ENCODE results near the gene CHPT1.

Gene CHPT1

GRCh38 chr12:101696251-101697196, 916 bp upstream of the CHPT1 start:
- DNase-seq (ENCODE audit: low read depth) = peak; percentile 36
- peak overlapping the region; percentile 81 for H3K4me3 ChIP-seq (ENCODE audit: low read length)
- TF ChIP-seq, protein P1, sequence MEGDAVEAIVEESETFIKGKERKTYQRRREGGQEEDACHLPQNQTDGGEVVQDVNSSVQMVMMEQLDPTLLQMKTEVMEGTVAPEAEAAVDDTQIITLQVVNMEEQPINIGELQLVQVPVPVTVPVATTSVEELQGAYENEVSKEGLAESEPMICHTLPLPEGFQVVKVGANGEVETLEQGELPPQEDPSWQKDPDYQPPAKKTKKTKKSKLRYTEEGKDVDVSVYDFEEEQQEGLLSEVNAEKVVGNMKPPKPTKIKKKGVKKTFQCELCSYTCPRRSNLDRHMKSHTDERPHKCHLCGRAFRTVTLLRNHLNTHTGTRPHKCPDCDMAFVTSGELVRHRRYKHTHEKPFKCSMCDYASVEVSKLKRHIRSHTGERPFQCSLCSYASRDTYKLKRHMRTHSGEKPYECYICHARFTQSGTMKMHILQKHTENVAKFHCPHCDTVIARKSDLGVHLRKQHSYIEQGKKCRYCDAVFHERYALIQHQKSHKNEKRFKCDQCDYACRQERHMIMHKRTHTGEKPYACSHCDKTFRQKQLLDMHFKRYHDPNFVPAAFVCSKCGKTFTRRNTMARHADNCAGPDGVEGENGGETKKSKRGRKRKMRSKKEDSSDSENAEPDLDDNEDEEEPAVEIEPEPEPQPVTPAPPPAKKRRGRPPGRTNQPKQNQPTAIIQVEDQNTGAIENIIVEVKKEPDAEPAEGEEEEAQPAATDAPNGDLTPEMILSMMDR (conservative IDR thresholded peaks at IDR 0.05; ENCODE audit: low read length) = no peak

DNA sequence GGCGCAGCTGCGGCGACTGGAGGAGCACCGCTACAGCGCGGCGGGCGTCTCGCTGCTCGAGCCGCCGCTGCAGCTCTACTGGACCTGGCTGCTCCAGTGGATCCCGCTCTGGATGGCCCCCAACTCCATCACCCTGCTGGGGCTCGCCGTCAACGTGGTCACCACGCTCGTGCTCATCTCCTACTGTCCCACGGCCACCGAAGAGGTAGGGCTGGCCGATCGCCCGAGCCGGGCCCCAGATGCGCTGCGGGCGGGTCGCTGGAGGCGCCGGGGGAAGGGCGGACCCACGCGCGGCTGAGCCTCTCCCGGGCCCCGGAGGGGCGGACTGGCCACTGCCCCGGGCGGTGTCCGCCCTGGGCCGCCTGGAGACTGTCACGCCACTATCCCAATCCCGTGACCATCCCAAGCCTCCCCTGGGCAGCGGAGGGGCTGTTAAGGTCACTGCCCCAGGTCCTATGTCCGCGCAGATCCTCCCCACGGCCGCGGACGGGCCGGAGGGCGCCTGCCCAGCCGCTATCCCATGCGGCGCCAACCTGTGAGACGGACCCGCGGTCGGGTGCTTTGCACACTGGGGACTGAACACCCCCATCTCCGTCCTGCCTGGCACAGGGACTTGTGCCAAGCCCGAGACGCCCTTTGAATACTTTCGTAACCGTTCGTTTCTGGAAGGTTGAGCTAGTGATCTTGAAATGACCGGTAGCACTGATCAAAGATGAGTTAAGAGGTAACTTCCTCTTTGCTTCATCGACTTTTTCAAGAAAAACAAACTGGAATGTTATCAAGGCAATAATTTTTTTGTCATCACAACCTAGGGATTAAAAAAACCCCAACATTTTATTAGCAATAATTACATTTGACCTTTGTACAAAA, 725 bp downstream of the CHPT1 start:
- peak overlapping the region; percentile 81 for H3K4me3 ChIP-seq (ENCODE audit: low read length)
- DNase-seq (ENCODE audit: low read depth) = peak; percentile 40
- TF ChIP-seq, protein P1 (conservative IDR thresholded peaks at IDR 0.05; ENCODE audit: low read length) = no peak

GRCh38 chr12:101698800-101699347, 1.4 kb downstream of the CHPT1 start:
- DNase-seq (ENCODE audit: low read depth) = no peak
- TF ChIP-seq, protein P1 (conservative IDR thresholded peaks at IDR 0.05; ENCODE audit: low read length) = peak; percentile 44
- H3K4me3 ChIP-seq (ENCODE audit: low read length) = peak overlapping the region; percentile 81

- no peak overlapping the region for H3K4me3 ChIP-seq (ENCODE audit: low read length)
- DNase-seq (ENCODE audit: low read depth) = no peak
- TF ChIP-seq, protein P1 (conservative IDR thresholded peaks at IDR 0.05; ENCODE audit: low read length) = no peak
Measured at GRCh38 chr12:101700299-101700820, 2.9 kb downstream of the CHPT1 start.

GRCh38 chr12:101703487-101703886, 6.0 kb downstream of the CHPT1 start:
- TF ChIP-seq, protein P1 (conservative IDR thresholded peaks at IDR 0.05; ENCODE audit: low read length) = no peak
- DNase-seq (ENCODE audit: low read depth) = no peak
- no peak overlapping the region for H3K4me3 ChIP-seq (ENCODE audit: low read length)

DNA sequence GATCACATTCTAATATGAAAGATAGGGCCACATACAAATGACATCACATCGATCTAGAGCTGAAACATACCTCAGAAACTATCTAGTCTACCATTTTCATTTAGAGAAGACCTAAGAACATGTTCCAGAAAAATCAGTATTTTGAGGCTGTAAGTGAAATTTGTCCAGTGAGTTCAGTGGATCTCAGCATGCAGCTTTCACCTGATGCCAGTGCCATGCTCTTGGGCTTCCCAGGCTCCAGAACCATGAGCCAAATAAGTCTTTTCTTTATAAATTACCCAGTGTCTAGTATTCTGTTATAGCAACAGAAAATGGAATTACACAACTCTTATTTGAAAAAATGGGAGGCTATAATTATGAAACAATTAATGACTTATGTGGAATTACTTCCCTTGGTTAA, 9.0 kb downstream of the CHPT1 start:
- TF ChIP-seq, protein P1 (conservative IDR thresholded peaks at IDR 0.05; ENCODE audit: low read length) = no peak
- H3K4me3 ChIP-seq (ENCODE audit: low read length) = no peak overlapping the region
- DNase-seq (ENCODE audit: low read depth) = no peak

Measured in AG10803 (cell line).